ENCODE data around the gene MTHFR. TPM values are rescaled to one million over a fixed set of nuclear protein-coding genes. Genes with fewer than 3 reads are reported as not detected.

Gene MTHFR
- total RNA-seq: 45.1 TPM

GRCh38 chr1:11805422-11806306 is at the start of gene MTHFR, which contains the start of gene CLCN6:
MTHFR (minus strand) TSS chr1:11805964; CDS start chr1:11803116, 2,848 bp downstream.
CLCN6 (plus strand) TSS chr1:11806191; CDS start chr1:11806263, 72 bp downstream.

GRCh38 chr1:11847667-11848372 is 42.1 kb upstream of the MTHFR start, which contains the start of gene NPPA:
NPPA (minus strand) TSS chr1:11847783; CDS start chr1:11847684, 99 bp downstream.

GRCh38 chr1:11761988-11762406 is 43.8 kb downstream of the MTHFR start, which contains the start of gene C1orf167:
C1orf167 (plus strand) TSS chr1:11762193; CDS start chr1:11764401, 2,208 bp downstream.

GRCh38 chr1:11735854-11736745 is 69.7 kb downstream of the MTHFR start, which contains the start of gene AGTRAP:
AGTRAP (plus strand) TSS chr1:11736136; CDS start chr1:11736209, 73 bp downstream.

Small RNA genes within 50 kb of the gene (small RNA-seq; reads per million reads assigned to genes)
- gene RF02156 (ENCODE audit: low replicate concordance) (not detected), gene RF02157 (ENCODE audit: low replicate concordance) (not detected), gene RF02158 (ENCODE audit: low replicate concordance) (not detected)

Other genes with a start within 250 kb of the MTHFR start
- 1.9 TPM for gene FBXO2, start 151.5 kb downstream of the MTHFR start, total RNA-seq
- 42.3 TPM for gene FBXO44, start 151.1 kb downstream of the MTHFR start, total RNA-seq
- gene FBXO6, start 141.8 kb downstream of the MTHFR start, total RNA-seq: 4.7 TPM
- gene MAD2L2, start 124.8 kb downstream of the MTHFR start, total RNA-seq: 65.7 TPM
- 103 TPM for gene DRAXIN, start 114.3 kb downstream of the MTHFR start, total RNA-seq
- 3.8 TPM for gene AGTRAP, start 69.8 kb downstream of the MTHFR start, total RNA-seq
- gene C1orf167, start 43.8 kb downstream of the MTHFR start, total RNA-seq: not detected
- 29.7 TPM for gene CLCN6, start 227 bp upstream of the MTHFR start, total RNA-seq
- gene NPPA, start 41.8 kb upstream of the MTHFR start, total RNA-seq: not detected
- not detected for gene NPPB, start 53.0 kb upstream of the MTHFR start, total RNA-seq
- gene KIAA2013, start 120.5 kb upstream of the MTHFR start, total RNA-seq: 19.1 TPM
- 16.9 TPM for gene PLOD1, start 128.8 kb upstream of the MTHFR start, total RNA-seq
- gene MFN2, start 174.5 kb upstream of the MTHFR start, total RNA-seq: 47.3 TPM
- gene MIIP, start 213.5 kb upstream of the MTHFR start, total RNA-seq: 31.6 TPM